HepG2 (cell line): ENCODE data around the gene TMC4. TPM values are rescaled to one million over a fixed set of nuclear protein-coding genes. Genes with fewer than 3 reads are reported as not detected.

Experiments
- DR1 ChIP-seq: sonication (generic); formaldehyde crosslinking; IDR thresholded peaks from 2 replicates; pipeline ENCODE4 v1.8.0; 2021; ENCODE audit warnings: mild to moderate bottlenecking, missing genetic modification reagents, inconsistent platforms
- HINFP ChIP-seq: sonication (generic); formaldehyde crosslinking; IDR thresholded peaks from 2 replicates; pipeline ENCODE4 v1.4.0; 2020; ENCODE audit warnings: low read depth, mild to moderate bottlenecking, missing genetic modification reagents
- HMGA1 ChIP-seq: sonication (generic); formaldehyde crosslinking; conservative IDR thresholded peaks from 2 replicates; pipeline ENCODE4 v1.4.0; 2020; ENCODE audit warnings: missing genetic modification reagents
- PAX8 ChIP-seq: sonication (generic); formaldehyde crosslinking; IDR thresholded peaks from 2 replicates; pipeline ENCODE4 v1.8.0; 2022; ENCODE audit warnings: mild to moderate bottlenecking, missing genetic modification reagents, borderline replicate concordance
- PITX1 ChIP-seq: sonication (generic); formaldehyde crosslinking; IDR thresholded peaks from 2 replicates; pipeline ENCODE4 v1.5.1; 2020; ENCODE audit warnings: mild to moderate bottlenecking, missing genetic modification reagents
- ZBED4 ChIP-seq: sonication (generic); formaldehyde crosslinking; IDR thresholded peaks from 2 replicates; pipeline ENCODE4 v1.4.0; 2020; ENCODE audit warnings: missing genetic modification reagents, borderline replicate concordance
- ZNF180 ChIP-seq: sonication (generic); formaldehyde crosslinking; IDR thresholded peaks from 2 replicates; pipeline ENCODE4 v1.4.0; 2020; ENCODE audit warnings: low read depth, missing genetic modification reagents, borderline replicate concordance
- ZNF607 ChIP-seq: sonication (generic); formaldehyde crosslinking; IDR thresholded peaks from 2 replicates; pipeline ENCODE4 v1.5.1; 2020; ENCODE audit warnings: missing genetic modification reagents, mild to moderate bottlenecking, borderline replicate concordance
- polyA plus RNA-seq, 8 experiments: library from polyadenylated mRNA; depleted of rRNA in 3 of 8; stranded (reverse) in 7 of 8; unstranded in 1 of 8; fragments of >200 nt; fragmentation: Illumina TruSeq in 4 of 8; extraction: Trizol in 4 of 8; gene quantifications; 2 replicates each; pipeline versions ENCODE4 v1.2.1 to v1.2.3, GENCODE V29; 2011 to 2016; ENCODE audit warnings: low read depth in 4 of 8, missing spikeins in 1 of 8, mixed read lengths in 1 of 8; ENCODE audit not compliant: insufficient read depth in 1 of 8
- total RNA-seq, 5 experiments: library from RNA; depleted of rRNA; stranded (reverse); fragments of >200 nt; fragmentation: Illumina TruSeq; extraction: Trizol; gene quantifications; 2 replicates each; pipeline ENCODE4 v1.2.3, GENCODE V29; 2016; ENCODE audit warnings: low read depth in 1 of 5
- TF ChIP-seq, protein P1 (sequence below): sonication (generic); formaldehyde crosslinking; IDR thresholded peaks from 2 replicates; pipeline ENCODE4 v1.4.0; 2020; ENCODE audit warnings: mild to moderate bottlenecking, missing genetic modification reagents
- TF ChIP-seq, protein P2 (sequence below): sonication (generic); formaldehyde crosslinking; IDR thresholded peaks from 2 replicates; pipeline ENCODE4 v1.4.0; 2020; ENCODE audit warnings: missing genetic modification reagents

Gene TMC4
- total and polyA plus RNA-seq, 2 of the 13 experiments (the other 11 are each of a cell fraction or from before 2014, with no cell fraction given), result 0.13 to 0.24 TPM

- TF ChIP-seq, protein P1, sequence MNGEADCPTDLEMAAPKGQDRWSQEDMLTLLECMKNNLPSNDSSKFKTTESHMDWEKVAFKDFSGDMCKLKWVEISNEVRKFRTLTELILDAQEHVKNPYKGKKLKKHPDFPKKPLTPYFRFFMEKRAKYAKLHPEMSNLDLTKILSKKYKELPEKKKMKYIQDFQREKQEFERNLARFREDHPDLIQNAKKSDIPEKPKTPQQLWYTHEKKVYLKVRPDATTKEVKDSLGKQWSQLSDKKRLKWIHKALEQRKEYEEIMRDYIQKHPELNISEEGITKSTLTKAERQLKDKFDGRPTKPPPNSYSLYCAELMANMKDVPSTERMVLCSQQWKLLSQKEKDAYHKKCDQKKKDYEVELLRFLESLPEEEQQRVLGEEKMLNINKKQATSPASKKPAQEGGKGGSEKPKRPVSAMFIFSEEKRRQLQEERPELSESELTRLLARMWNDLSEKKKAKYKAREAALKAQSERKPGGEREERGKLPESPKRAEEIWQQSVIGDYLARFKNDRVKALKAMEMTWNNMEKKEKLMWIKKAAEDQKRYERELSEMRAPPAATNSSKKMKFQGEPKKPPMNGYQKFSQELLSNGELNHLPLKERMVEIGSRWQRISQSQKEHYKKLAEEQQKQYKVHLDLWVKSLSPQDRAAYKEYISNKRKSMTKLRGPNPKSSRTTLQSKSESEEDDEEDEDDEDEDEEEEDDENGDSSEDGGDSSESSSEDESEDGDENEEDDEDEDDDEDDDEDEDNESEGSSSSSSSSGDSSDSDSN (CRISPR knock-in tag), result peak; percentile 82
- no peak for TF ChIP-seq HMGA1 (CRISPR knock-in tag)
- peak; percentile 81 for TF ChIP-seq ZNF607
- TF ChIP-seq, protein P2, sequence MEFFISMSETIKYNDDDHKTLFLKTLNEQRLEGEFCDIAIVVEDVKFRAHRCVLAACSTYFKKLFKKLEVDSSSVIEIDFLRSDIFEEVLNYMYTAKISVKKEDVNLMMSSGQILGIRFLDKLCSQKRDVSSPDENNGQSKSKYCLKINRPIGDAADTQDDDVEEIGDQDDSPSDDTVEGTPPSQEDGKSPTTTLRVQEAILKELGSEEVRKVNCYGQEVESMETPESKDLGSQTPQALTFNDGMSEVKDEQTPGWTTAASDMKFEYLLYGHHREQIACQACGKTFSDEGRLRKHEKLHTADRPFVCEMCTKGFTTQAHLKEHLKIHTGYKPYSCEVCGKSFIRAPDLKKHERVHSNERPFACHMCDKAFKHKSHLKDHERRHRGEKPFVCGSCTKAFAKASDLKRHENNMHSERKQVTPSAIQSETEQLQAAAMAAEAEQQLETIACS, result peak; percentile 69; the same call in 1 of the 2 replicates
- peak; percentile 34; the same call in 1 of the 2 replicates for TF ChIP-seq ZBED4 (CRISPR knock-in tag)
- peak; percentile 93; the same call in 1 of the 2 replicates for TF ChIP-seq PAX8 (CRISPR knock-in tag)
- no peak for TF ChIP-seq DR1 (CRISPR knock-in tag)
- no peak for TF ChIP-seq PITX1 (CRISPR knock-in tag)
- TF ChIP-seq HINFP, result peak; percentile 100
- peak; percentile 30; the same call in 1 of the 2 replicates for TF ChIP-seq ZNF180 (CRISPR knock-in tag)
Observed at GRCh38 chr19:54189145-54189734, 16.3 kb upstream of the TMC4 start, which contains the start of gene MBOAT7 (continued).
